ENCODE measurements around the gene DCP1B. TPM values are rescaled to one million over a fixed set of nuclear protein-coding genes. Genes with fewer than 3 reads are reported as not detected.

DCP1B gene
- total and polyA plus RNA-seq, 2 experiments from 2014 or later, result 16.5 to 18.1 TPM

- Histone ChIP-seq H3K4me3 (peak overlapping the region; percentile 79), H3K4me2 (ENCODE audit: unreplicated experiment) (peak overlapping the region; percentile 82), H3F3A (ENCODE audit: insufficient read depth) (peaks cover 31% of the 10 kb centered on the region), H3K36me3 (ENCODE audit: low read depth) (no peaks in the 10 kb centered on the region), H3K79me2 (ENCODE audit: insufficient read depth) (peaks cover 35% of the 10 kb centered on the region), H4K20me1 (ENCODE audit: insufficient read depth) (no peaks in the 10 kb centered on the region; the same call in 1 of the 2 replicates), H3K9me3 (ENCODE audit: low read depth) (no peaks in the 10 kb centered on the region), H3K9me2 (ENCODE audit: insufficient read depth) (no peaks in the 10 kb centered on the region), H3K9ac (peak overlapping the region; percentile 63), H3K27me3 (replicated peaks; ENCODE audit: insufficient read depth) (no peaks in the 10 kb centered on the region), H3K4me1 (ENCODE audit: insufficient read depth) (peaks cover 23% of the 10 kb centered on the region), H3K27ac (no peak overlapping the region), H2AFZ (peak overlapping the region; percentile 75)
- DNase-seq, result peak; percentile 44
- in situ Hi-C loops (cut with MboI), result loop anchor here (10.0 to 25.0 kb wide), 2 partner anchors 233 to 535 kb away; no protein-coding TSS in a partner anchor
- TF ChIP-seq EZH2 (IDR thresholded peaks at IDR 0.05; ENCODE audit: insufficient read depth, poor library complexity, severe bottlenecking) (no peak), EZH2phosphoT487 (IDR thresholded peaks at IDR 0.05; ENCODE audit: insufficient read depth, low read depth) (no peak)
- WGBS, 2 experiments (ENCODE audit: low coverage in 1 of 2, low lambda C conversion rate in 2 of 2, missing lambda C conversion rate in 2 of 2), result 18 to 21% methylated on average over 28 to 33 of the region's 52 CpGs
These were observed 47.7 kb upstream of the DCP1B start for GRCh38 chr12:2051700-2052621.

DNA sequence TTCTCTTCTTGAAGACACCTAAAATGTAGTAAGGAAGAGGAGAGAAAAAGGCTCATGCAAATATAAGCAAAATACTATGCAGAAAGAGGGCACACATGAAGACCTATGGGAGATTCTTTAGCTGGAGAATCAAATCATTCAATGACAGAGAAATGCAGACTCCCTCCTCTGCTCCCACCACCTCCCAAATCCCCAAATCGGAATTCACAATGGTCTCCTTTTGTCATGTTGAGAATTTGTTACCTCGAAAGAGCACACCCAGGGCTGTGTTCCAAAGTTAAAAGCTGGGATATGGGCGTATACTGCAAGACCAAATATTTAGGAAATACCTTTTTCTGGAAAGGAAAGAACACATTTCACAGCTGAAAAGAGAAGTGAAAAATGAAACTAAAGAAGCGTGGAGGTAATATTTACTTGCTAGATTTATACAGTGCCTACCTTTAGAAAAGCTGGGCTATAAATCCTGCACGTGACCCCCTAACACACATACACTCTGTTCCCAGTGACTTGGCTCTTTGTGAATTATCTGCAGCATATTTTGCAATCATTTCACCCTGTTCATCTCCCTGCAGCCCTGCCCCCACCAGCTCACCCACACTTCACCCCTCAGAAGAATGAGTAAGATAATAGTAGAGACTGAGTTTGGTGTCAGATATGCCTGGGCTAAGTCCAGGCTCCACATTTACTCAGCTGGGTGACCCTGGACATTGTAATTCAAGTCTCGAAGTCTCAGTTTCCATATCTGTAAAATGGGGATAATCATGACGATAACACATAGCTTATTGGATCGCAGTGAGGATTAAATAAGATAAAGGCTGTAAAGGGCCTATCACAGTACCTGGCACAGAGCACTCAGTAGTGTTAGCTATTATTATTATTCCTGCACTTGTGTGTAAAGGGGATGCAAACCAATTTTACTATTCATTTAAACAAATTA lies 45.6 kb upstream of the DCP1B start:
- no peak overlapping the region for H3K27ac ChIP-seq
- peaks cover 31% of the 10 kb centered on the region for H3F3A ChIP-seq (ENCODE audit: insufficient read depth)
- peaks cover 13% of the 10 kb centered on the region for H3K4me1 ChIP-seq (ENCODE audit: insufficient read depth)
- no peaks in the 10 kb centered on the region for H3K9me2 ChIP-seq (ENCODE audit: insufficient read depth)
- no peaks in the 10 kb centered on the region for H3K9me3 ChIP-seq (ENCODE audit: low read depth)
- no peak overlapping the region for H2AFZ ChIP-seq
- no peaks in the 10 kb centered on the region for H3K36me3 ChIP-seq (ENCODE audit: low read depth)
- no peak overlapping the region for H3K4me3 ChIP-seq
- no peaks in the 10 kb centered on the region for H3K27me3 ChIP-seq (replicated peaks; ENCODE audit: insufficient read depth)
- 0 out of 2 replicates have a peak overlapping the region, but pooled peaks have one; percentile 2 for H3K9ac ChIP-seq
- H4K20me1 ChIP-seq (ENCODE audit: insufficient read depth), result no peaks in the 10 kb centered on the region
- WGBS, 2 experiments (ENCODE audit: low coverage in 1 of 2, low lambda C conversion rate in 2 of 2, missing lambda C conversion rate in 2 of 2), result 66 to 72% methylated on average over 8 of the region's 8 CpGs
- DNase-seq, result peak; percentile 61
- TF ChIP-seq EZH2phosphoT487 (IDR thresholded peaks at IDR 0.05; ENCODE audit: insufficient read depth, low read depth) (no peak), EZH2 (IDR thresholded peaks at IDR 0.05; ENCODE audit: insufficient read depth, poor library complexity, severe bottlenecking) (no peak)
- H3K4me2 ChIP-seq (ENCODE audit: unreplicated experiment), result peak overlapping the region; percentile 15
- H3K79me2 ChIP-seq (ENCODE audit: insufficient read depth), result peaks cover 14% of the 10 kb centered on the region
- in situ Hi-C loops (cut with MboI), result loop anchor here (10.0 to 25.0 kb wide), 2 partner anchors 235 to 537 kb away; no protein-coding TSS in a partner anchor

DNA sequence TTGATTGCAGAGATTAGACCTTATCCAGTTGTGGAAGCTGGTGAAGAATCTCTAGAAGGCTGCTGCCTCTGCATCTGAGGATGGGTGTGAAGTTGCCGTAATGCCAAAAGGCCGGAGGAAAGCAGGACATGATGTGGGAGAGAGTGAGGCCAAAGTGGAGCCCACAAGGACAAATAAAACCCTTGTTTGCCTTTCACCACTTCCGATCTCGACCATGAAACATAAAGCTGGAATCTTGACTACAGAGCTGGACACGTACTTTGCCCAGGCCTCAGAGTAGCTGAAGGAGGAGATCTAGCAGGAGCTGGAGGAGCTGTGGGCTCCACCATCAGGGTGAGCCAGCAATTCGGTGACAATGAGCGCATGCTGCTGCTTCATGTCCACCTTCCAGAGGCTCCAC lies 43.5 kb upstream of the DCP1B start:
- WGBS, 2 experiments (ENCODE audit: low coverage in 1 of 2, low lambda C conversion rate in 2 of 2, missing lambda C conversion rate in 2 of 2), result 90 to 94% methylated on average over 7 of the region's 7 CpGs
- Histone ChIP-seq H3K4me2 (ENCODE audit: unreplicated experiment) (no peak overlapping the region), H3K9me3 (ENCODE audit: low read depth) (no peaks in the 10 kb centered on the region), H3K27me3 (replicated peaks; ENCODE audit: insufficient read depth) (no peaks in the 10 kb centered on the region), H3K27ac (no peak overlapping the region), H3K9me2 (ENCODE audit: insufficient read depth) (no peaks in the 10 kb centered on the region), H4K20me1 (ENCODE audit: insufficient read depth) (no peaks in the 10 kb centered on the region), H3F3A (ENCODE audit: insufficient read depth) (peaks cover 26% of the 10 kb centered on the region), H3K4me1 (ENCODE audit: insufficient read depth) (peaks cover 11% of the 10 kb centered on the region), H3K79me2 (ENCODE audit: insufficient read depth) (no peaks in the 10 kb centered on the region), H3K9ac (no peak overlapping the region), H3K4me3 (no peak overlapping the region), H3K36me3 (ENCODE audit: low read depth) (no peaks in the 10 kb centered on the region), H2AFZ (no peak overlapping the region)
- DNase-seq, result no peak
- in situ Hi-C loops (cut with MboI), result no loop called here
- no peak for TF ChIP-seq EZH2phosphoT487 (IDR thresholded peaks at IDR 0.05; ENCODE audit: insufficient read depth, low read depth)
- TF ChIP-seq EZH2 (IDR thresholded peaks at IDR 0.05; ENCODE audit: insufficient read depth, poor library complexity, severe bottlenecking), result no peak

DNA sequence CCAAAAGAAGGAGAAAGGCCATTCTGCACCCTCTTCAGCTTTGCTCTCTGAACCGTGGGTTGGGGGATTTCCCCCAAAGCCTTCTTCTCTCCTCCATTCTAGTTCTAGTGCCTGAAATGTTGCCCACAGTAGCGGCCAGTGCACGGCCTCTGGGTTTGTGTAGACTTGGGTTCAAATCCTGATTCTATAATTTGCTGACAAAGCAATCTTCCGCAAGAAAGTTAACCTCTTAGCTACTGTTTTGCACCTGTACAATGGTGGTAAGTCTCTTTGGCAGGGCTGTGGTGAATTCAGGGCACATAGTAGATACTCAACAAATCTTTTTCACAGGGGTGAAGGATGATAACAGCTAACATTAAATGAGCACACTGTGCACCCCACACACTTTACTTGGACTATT lies 42.7 kb upstream of the DCP1B start:
- no peak overlapping the region for H3K4me3 ChIP-seq
- H3K4me1 ChIP-seq (ENCODE audit: insufficient read depth), result peaks cover 11% of the 10 kb centered on the region
- H3K27ac ChIP-seq, result no peak overlapping the region
- no peak for DNase-seq
- H4K20me1 ChIP-seq (ENCODE audit: insufficient read depth), result no peaks in the 10 kb centered on the region
- H3K36me3 ChIP-seq (ENCODE audit: low read depth), result no peaks in the 10 kb centered on the region
- H3K79me2 ChIP-seq (ENCODE audit: insufficient read depth), result no peaks in the 10 kb centered on the region
- no peak for TF ChIP-seq EZH2 (IDR thresholded peaks at IDR 0.05; ENCODE audit: insufficient read depth, poor library complexity, severe bottlenecking)
- TF ChIP-seq EZH2phosphoT487 (IDR thresholded peaks at IDR 0.05; ENCODE audit: insufficient read depth, low read depth), result no peak
- H2AFZ ChIP-seq, result no peak overlapping the region
- H3F3A ChIP-seq (ENCODE audit: insufficient read depth), result peaks cover 26% of the 10 kb centered on the region
- no peaks in the 10 kb centered on the region for H3K9me2 ChIP-seq (ENCODE audit: insufficient read depth)
- H3K9ac ChIP-seq, result no peak overlapping the region
- H3K9me3 ChIP-seq (ENCODE audit: low read depth), result no peaks in the 10 kb centered on the region
- in situ Hi-C loops (cut with MboI), result no loop called here
- WGBS, 2 experiments (ENCODE audit: low coverage in 1 of 2, low lambda C conversion rate in 2 of 2, missing lambda C conversion rate in 2 of 2), result 77 to 87% methylated on average over 4 of the region's 4 CpGs
- H3K4me2 ChIP-seq (ENCODE audit: unreplicated experiment), result no peak overlapping the region
- H3K27me3 ChIP-seq (replicated peaks; ENCODE audit: insufficient read depth), result no peaks in the 10 kb centered on the region
